Measurements from ENCODE around the gene SLC25A45. TPM values are rescaled to one million over a fixed set of nuclear protein-coding genes. Genes with fewer than 3 reads are reported as not detected.

SLC25A45 gene
- total RNA-seq, 1 experiment from 2014 or later = 1.1 TPM

DNA sequence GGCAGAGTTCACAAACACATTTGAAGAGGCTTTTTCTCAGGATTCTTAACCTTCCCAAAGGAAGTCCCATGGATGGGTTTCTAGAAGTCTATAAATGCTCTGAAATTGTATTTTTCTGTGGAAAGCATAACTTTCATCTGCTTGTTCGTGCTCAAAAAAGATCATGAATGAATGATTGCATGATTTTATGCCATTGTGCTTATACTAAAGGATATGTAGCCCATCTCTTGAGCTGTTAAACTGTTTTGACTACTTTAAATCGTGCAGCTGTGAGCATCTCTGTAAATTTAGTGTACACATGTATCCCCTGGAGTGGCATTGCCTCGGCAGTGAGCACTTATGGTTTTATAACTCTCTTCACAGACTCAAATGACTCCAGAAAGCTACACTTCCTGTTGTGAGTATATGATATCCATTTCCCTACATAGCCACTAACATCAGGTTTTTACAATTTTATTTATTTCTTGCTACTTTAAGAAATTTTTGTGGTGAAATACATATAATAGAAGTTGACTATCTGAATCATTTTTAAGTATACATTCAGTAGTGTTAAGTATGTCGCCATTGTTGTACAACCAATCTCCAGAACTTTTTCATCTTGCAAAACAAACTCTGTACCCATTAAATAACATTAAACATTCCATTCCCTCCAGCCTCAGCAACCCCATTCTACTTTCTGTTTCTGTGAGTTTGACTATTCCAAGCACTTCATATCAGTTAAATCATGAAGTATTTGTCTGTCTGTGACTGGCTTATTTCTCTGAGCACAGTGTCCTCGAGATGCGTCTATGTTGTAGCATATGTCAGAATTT, 48.2 kb upstream of the SLC25A45 start:
- no peak overlapping the region for H3T11ph ChIP-seq (ENCODE audit: low read length)
- no peak overlapping the region for H3K18ac ChIP-seq (ENCODE audit: insufficient read length, low read depth, low read length)
- H2BK15ac ChIP-seq (ENCODE audit: low read depth, low read length) = no peak overlapping the region
- no peaks in the 10 kb centered on the region for H3K9me3 ChIP-seq (ENCODE audit: control insufficient read depth, low read depth, low read length)
- no peak overlapping the region for H2BK120ac ChIP-seq (ENCODE audit: low read depth, low read length, poor library complexity, severe bottlenecking)
- Mint-ChIP-seq H3K4me3 (no peak overlapping the region), H3K36me3 (ENCODE audit: insufficient read depth in 1 of 3, low read depth in 3 of 3) (no peaks in the 10 kb centered on the region), H3K4me1 (peaks cover 40% of the 10 kb centered on the region in 2 experiments), H3K27me3 (ENCODE audit: low read depth) (no peaks in the 10 kb centered on the region), H3K9me3 (no peaks in the 10 kb centered on the region), H3K27ac (no peak overlapping the region)
- H3K23me2 ChIP-seq (ENCODE audit: insufficient read length, low read depth, low read length, poor library complexity, severe bottlenecking) = no peaks in the 10 kb centered on the region
- no peak overlapping the region for H3K27ac ChIP-seq (ENCODE audit: insufficient read length, low read depth, low read length)
- TF ChIP-seq, protein P1, sequence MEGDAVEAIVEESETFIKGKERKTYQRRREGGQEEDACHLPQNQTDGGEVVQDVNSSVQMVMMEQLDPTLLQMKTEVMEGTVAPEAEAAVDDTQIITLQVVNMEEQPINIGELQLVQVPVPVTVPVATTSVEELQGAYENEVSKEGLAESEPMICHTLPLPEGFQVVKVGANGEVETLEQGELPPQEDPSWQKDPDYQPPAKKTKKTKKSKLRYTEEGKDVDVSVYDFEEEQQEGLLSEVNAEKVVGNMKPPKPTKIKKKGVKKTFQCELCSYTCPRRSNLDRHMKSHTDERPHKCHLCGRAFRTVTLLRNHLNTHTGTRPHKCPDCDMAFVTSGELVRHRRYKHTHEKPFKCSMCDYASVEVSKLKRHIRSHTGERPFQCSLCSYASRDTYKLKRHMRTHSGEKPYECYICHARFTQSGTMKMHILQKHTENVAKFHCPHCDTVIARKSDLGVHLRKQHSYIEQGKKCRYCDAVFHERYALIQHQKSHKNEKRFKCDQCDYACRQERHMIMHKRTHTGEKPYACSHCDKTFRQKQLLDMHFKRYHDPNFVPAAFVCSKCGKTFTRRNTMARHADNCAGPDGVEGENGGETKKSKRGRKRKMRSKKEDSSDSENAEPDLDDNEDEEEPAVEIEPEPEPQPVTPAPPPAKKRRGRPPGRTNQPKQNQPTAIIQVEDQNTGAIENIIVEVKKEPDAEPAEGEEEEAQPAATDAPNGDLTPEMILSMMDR (conservative IDR thresholded peaks at IDR 0.05) = no peak
- H3K79me1 ChIP-seq (ENCODE audit: insufficient read depth, low read depth, low read length, poor library complexity, severe bottlenecking) = no peaks in the 10 kb centered on the region
- no peak overlapping the region for H2AK5ac ChIP-seq (ENCODE audit: insufficient read length, low read length)
- no peak overlapping the region for H2BK20ac ChIP-seq (ENCODE audit: low read depth, low read length, poor library complexity, severe bottlenecking)
- H2BK12ac ChIP-seq (ENCODE audit: insufficient read length, low read depth, low read length) = no peak overlapping the region
- no peak overlapping the region for H3K56ac ChIP-seq (ENCODE audit: insufficient read length, low read depth, low read length)
- no peak overlapping the region for H3K4me2 ChIP-seq (ENCODE audit: insufficient read depth, insufficient read length, low read length)
- DNase-seq = no peak
- no peak overlapping the region for H3K14ac ChIP-seq (ENCODE audit: insufficient read depth, low read length)
- no peak overlapping the region for H4K5ac ChIP-seq (ENCODE audit: insufficient read length, low read depth, low read length)
- H4K8ac ChIP-seq (replicated peaks; ENCODE audit: insufficient read length, low read depth, low read length) = no peak overlapping the region
- H3K4ac ChIP-seq (ENCODE audit: low read depth, low read length) = no peak overlapping the region
- H2BK5ac ChIP-seq (ENCODE audit: insufficient read length, low read length) = no peak overlapping the region
- H4K91ac ChIP-seq (ENCODE audit: insufficient read length, low read depth, low read length) = no peak overlapping the region
- H2AFZ ChIP-seq (ENCODE audit: low read length) = no peak overlapping the region
- H3K4me1 ChIP-seq (ENCODE audit: insufficient read depth, low read length) = peaks cover 9% of the 10 kb centered on the region; the same call in 1 of the 2 replicates
- H3K27me3 ChIP-seq (ENCODE audit: insufficient read depth, low read length) = no peaks in the 10 kb centered on the region
- H4K20me1 ChIP-seq (ENCODE audit: control insufficient read depth, insufficient read depth, insufficient read length) = no peaks in the 10 kb centered on the region
- no peaks in the 10 kb centered on the region; the same call in 1 of the 2 replicates for H3K79me2 ChIP-seq (ENCODE audit: insufficient read depth, low read length)
- WGBS (ENCODE audit: extremely low coverage, insufficient read length, low lambda C conversion rate) = no CpG with 5 or more reads among the region's 6 CpGs
- H3K23ac ChIP-seq (ENCODE audit: insufficient read length, low read depth, low read length) = no peak overlapping the region
- no peak overlapping the region for H3K9ac ChIP-seq (ENCODE audit: extremely low read depth, insufficient read length, low read length)

Measured in H9 (cell line).